Breast epithelium (tissue), 3 donors: ENCODE data around the gene PPP2R3C.

Source experiments
- CTCF ChIP-seq, 3 donors: fragments of 450-650 bp; IDR thresholded peaks; one replicate each; pipeline ENCODE4 v1.5.1; 2016 to 2017; ENCODE audit warnings: antibody characterized with exemption in 3 of 3, mild to moderate bottlenecking in 3 of 3, moderate library complexity in 3 of 3
- POLR2AphosphoS5 ChIP-seq, 3 donors: sonication (generic); formaldehyde crosslinking; IDR thresholded peaks; one replicate each; pipeline ENCODE4 v1.6.1; 2017; ENCODE audit warnings: antibody characterized with exemption in 3 of 3

GRCh38 chr14:35045798-35046047 is 76.1 kb downstream of the PPP2R3C start:
- TF ChIP-seq POLR2AphosphoS5 (IDR thresholded peaks at IDR 0.05) = no peak
- TF ChIP-seq CTCF (IDR thresholded peaks at IDR 0.05) = no peak
